ENCODE measurements around the gene TMTC1. TPM values are rescaled to one million over a fixed set of nuclear protein-coding genes. Genes with fewer than 3 reads are reported as not detected.

The TMTC1 gene
- total RNA-seq, 1 donor from 2014 or later: 12.9 TPM

GRCh38 chr12:29780084-29780483, 3.7 kb downstream of the TMTC1 start:
- DNase-seq: no peak

DNA sequence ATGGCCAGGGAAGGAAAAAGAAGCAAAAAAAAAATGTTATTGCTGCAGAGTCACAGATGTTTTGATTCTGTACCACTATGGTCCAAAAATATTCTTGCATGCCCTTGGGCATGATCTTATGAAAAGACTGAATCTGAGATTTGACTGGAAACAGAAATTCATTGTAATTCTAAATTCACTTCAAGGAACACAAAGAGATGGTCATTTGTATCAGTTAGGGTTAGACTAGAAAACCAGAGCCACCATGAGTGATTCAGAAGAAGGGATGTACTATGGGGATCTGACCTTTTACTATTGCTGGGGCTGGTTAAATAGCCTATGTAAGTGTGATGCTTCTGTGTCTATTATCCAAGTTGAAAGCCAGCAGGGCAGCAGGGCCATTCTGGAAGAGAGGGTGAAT, 5.2 kb downstream of the TMTC1 start:
- DNase-seq: no peak

GRCh38 chr12:29773076-29773475, 10.7 kb downstream of the TMTC1 start:
- no peak for DNase-seq

DNA sequence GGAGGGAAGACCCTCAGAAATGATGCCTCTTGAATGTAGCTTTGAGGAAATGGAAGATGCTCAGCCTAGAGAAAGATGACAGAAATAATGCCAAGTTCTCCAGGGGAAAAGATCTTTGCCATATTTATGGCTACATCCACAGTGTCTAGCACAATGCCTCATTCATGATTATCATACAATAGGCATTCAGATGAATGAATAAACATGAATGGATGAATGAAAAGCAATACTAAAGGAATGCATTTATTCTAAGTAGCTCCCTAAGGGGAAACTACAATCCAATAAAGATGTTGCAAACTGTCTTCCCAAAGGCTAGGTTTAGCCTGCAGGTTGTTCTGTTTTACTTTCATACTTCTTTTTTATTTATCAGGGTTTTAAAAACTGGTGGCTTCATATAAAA, 12.0 kb downstream of the TMTC1 start:
- no peak for DNase-seq

DNA sequence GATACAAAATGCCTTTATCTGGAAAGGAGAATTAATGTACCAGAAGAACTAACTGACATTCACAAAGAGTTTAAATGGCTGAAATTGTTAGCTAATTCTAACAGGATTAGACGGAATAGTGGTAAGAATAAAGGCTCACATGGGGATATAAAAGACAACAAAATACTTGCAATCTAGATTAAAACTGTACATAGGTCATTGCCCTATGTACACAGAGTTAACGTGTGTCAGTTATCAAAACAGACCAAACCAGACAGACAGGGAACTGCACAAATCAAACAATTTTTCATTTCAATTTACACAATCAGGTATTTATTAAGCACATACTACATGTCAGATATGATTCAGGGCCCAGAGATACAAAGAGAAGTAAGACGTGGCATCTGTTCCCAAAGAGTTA, 12.6 kb downstream of the TMTC1 start:
- no peak for DNase-seq

- DNase-seq: no peak
Observed at GRCh38 chr12:29769162-29769858, 14.4 kb downstream of the TMTC1 start.

DNA sequence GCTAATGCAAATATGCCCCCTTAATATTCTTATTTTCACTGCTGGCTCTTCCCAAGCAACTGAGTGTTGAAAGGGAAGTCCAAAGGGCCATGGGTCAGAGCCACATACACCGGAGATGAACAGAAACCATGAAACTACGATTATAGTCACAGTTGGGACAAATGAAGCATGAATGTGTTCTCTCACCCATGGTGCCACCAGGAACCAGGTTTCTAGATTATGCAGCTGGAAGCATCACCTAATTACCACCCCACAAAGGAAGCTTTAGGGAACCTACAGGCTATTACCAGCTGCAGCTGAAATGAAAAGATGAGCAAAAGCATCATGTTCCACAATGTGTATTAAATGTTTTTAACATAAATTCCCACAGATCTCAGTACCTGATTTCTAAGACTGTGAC, 15.4 kb downstream of the TMTC1 start:
- DNase-seq: no peak

DNA sequence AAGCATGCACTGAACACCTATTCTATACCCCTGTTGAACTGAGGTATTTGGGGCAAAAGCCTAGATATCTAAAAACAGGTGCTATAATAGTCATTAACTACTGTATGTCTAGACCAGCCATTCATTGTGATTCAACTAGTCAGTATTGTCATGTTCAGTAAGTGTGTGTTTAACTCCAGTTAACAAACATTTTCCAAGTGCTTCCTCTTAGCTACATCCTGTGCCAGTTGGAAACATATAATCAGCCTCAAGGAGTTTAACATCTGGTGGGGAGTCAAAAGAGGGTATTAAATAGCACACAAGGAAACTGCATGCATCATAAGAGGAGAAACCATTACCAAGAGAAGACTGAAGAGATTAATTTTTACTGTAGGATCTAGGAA, 20.4 kb downstream of the TMTC1 start:
- DNase-seq: peak; percentile 19

GRCh38 chr12:29762637-29763300, 21.0 kb downstream of the TMTC1 start:
- no peak for DNase-seq

DNA sequence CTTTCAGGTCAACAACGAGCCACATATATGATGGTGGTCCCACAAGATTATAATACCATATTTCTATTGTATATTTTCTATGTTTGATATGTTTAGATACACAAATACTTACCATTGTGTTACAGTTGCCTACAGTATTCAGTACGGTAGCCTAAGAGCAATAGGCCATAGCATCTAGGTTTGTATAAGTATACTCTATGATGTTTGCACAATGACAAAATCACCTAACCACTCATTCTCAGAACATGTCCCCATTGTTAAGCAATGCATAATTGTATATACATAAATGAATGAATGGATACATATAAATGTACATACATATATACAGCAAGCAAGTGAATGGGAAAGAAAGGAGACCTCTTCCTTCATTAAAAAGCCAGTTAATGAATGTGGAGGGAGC, 23.8 kb downstream of the TMTC1 start:
- no peak for DNase-seq

DNA sequence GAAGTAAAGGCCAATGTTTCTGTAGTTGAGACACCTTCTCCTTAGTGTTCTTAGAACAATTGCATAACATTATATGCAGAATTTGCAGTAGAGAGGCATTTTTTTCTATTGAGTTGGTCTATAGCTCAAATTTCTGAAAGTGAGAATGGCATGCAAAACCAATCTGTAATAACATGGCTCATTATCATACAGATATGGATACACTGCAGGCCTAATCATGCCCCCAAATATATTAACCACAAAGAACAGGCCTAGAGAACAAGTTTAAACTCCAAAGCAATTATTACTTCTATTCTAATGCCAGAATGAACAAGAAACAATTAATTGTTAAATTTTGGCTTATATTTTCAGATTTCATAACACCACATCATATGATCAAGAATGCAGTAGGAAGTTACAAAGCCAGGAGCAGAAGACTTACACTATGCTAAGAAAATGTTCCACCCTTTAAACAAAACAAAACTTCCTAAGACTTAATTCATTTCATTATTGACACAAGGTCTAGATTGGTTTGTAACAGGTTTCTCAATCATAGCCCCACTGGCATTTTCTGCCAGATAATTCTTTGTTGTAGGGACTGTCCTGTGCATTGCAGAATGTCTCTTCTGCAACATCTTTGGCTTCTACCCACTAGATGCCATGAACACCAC, 26.9 kb downstream of the TMTC1 start:
- DNase-seq: no peak

DNA sequence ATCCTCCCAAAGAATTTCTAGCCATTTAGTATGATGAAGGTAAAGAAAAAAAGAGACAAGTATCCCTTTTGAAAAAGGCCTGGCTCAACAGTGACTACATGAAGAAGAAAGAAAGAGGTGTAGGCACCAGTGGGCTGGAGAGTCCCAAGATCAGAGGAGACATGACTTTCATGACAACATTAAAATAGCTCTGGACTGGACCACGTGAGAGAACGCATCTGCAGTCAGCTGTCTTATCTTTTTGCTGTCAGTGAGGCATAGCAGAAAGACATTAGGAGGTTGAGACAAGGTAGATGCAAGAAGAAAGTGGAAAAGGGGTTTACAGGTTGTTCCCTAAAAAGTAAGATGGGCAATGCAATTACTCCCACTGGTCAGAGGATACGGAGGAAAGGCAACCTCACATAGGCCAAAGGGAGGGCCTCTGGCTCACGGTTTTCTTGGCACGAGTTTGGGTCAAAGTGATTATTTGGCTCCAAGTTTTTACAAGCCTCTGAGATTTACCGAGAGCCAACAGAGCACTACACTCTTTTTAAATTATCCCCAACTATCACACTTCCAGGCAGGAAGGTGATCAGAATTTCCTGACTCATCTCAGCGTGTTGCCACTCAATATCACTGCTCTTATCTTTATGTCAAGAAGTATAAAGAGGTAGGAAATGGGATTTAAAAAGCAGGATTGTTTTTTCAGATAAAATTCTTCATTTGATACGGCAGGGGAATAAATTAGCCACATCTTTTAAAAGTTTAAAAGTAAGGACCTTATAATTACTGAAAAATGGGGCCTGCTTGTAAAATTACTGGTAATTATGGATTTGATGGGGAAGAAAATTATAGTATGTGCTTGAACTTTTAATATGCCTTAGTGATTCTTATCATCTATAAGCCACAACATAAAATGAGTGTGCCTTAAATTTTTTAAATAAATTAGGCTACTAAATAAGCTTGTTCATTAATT, 29.2 kb downstream of the TMTC1 start:
- DNase-seq: peak; percentile 35

GRCh38 chr12:29752121-29752520, 31.6 kb downstream of the TMTC1 start:
- DNase-seq: no peak

GRCh38 chr12:29751676-29752075, 32.1 kb downstream of the TMTC1 start:
- DNase-seq: no peak

GRCh38 chr12:29750928-29751220, 32.9 kb downstream of the TMTC1 start:
- DNase-seq: no peak

DNA sequence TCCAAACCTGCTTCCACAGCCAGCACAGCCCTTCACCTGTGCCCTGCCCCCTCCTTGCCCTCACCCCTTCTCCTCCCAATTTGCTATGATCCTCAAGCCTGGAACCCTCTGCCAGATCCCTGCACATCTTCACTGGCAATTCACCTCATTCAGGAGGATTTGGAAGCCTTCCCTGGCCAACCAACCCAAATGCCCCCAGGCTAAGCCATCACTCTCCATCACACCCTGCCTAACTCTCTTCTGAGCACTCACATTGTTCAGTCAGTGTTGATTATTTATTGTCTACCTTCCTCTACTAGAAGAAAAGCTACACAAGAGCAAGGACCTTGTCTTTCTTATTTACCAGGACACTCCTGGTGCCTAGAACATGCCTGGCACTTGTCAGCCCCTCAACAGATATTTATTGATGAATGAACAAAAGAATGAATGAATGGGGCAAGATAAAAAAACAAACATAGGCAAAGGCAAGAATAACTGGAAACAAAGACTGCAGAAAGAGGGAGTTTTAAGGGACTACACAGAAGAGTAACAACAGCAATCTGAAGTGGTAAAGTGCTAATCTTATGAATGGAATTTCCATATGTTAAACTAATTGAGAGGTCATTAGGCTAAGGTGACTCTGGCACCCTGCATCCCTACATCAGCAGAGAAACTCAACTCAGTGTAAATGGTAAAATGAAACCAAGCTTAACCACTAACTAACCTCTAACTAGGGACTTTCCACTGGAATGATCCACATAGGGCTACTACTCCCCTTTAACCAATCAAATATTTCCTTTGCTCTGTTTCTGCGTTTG, 33.4 kb downstream of the TMTC1 start:
- DNase-seq: no peak

- DNase-seq: no peak
Observed at GRCh38 chr12:29744365-29744764, 39.4 kb downstream of the TMTC1 start.

DNA sequence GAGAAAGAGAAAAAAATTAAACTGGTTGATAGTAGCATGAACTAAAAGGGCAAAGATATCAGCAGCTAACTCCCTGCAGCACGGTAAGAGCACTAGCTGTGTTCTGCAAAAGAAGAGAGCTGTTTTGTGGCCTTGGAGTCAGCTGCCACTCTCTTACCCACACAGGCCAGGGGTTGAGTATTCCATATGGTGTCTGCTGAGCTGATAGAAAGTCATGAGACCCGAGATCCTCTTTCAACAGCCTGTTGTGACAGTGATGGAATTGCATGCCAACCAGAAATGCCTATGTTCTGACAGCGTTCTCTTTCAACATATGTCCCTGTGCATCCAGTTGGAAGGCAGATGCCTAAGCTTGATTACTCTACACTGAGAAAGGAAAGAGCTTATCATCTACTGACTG, 39.9 kb downstream of the TMTC1 start:
- peak; percentile 44 for DNase-seq

GRCh38 chr12:29743077-29743476, 40.7 kb downstream of the TMTC1 start:
- DNase-seq: no peak

DNA sequence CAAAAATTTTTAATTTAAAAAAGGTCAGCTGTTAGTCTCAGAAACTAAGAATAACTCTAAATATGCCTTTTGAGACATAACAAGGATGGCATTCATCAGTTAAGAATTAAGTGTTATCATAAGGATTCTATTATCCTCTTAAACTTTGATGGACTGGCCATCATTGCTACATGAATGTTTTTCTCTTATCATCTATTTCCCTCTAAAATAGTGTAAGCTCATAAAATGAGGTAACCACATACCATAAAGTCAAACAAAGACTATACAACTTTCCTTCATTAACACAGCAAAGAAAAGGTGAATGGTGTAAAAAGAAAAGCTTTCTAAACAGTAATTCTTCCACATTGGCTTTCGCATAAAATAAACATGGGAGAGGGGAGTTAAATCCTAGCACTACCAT, 41.1 kb downstream of the TMTC1 start:
- DNase-seq: no peak

DNA sequence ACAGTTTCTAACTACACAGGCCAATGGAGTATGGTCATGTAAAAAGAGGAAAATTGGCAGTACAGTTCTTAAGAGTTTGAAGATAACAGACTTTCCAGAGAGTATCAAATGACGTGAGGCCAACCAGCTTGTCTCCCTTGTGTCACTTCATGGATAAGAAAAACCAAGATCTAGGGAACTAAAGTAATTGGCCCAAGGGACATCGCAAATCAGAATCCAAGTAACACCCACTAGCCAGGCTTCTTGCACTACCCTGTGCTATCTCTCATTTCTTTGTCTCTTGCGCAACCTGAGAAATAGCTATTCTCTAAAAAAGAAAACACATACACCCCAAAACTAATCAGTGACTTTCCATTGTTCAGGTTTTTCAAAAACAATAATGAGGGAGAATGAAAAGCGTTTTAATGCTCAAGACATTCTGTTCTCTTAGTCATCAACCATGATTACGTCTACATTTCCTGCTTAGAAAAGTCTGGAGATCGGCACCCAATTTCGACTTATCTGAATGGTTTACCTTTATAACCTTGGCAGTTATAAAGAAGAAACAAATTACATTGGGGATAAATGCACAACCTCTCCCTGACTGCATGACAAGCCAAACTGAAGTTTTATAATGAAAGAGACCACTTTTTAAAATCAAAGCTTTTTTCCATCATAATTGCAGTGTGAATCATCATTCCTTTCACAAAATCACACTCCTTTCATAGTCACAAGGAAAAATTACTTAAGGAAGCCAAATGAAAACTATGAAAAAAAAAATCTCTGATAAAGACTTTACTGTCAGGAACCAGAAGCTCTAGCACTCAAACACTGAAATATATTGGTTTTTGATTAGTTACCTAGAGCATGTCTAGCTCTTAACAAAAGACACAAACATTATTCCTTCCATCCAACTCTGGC, 42.1 kb downstream of the TMTC1 start:
- peak; percentile 80 for DNase-seq

Data from dermis blood vessel endothelial cell (primary cell).